Endothelial cell of umbilical vein (primary cell): ENCODE measurements around the gene CLCC1.
"Not testable (repeated sequence)": the region's sequence is repeated elsewhere in the genome, so short reads cannot be mapped to it uniquely, and the experiment has no call there.

ENCODE experiments used
- CTCF ChIP-seq, 2 donors: IDR thresholded peaks; 1 replicate in 1 of 2; 2 replicates in 1 of 2; pipeline ENCODE4 v1.5.1; 2011; ENCODE audit warnings: low read length in 2 of 2, mild to moderate bottlenecking in 2 of 2, moderate library complexity in 2 of 2, control low read depth in 1 of 2, inconsistent platforms in 1 of 2, low read depth in 1 of 2; ENCODE audit not compliant: insufficient read depth in 1 of 2; ENCODE audit errors: extremely low read depth in 1 of 2
- MYC ChIP-seq: IDR thresholded peaks from one replicate; pipeline ENCODE4 v1.6.1; 2011; ENCODE audit warnings: mild to moderate bottlenecking, low read depth, low read length
- POLR2AphosphoS5 ChIP-seq: IDR thresholded peaks from 2 replicates; pipeline ENCODE4 v1.6.1; 2012; ENCODE audit warnings: low read depth, mild to moderate bottlenecking, control low read depth, low read length, moderate library complexity; ENCODE audit not compliant: insufficient read depth
- TF ChIP-seq, protein P1 (sequence below): IDR thresholded peaks from 2 replicates; pipeline ENCODE4 v1.6.1; 2011; ENCODE audit not compliant: insufficient read depth, insufficient read length

GRCh38 chr1:108996622-108997021, 33.3 kb upstream of the CLCC1 start:
- not testable (repeated sequence) for TF ChIP-seq CTCF (IDR thresholded peaks at IDR 0.05; ENCODE audit: extremely low read depth in 1 of 2, insufficient read depth in 1 of 2, low read depth in 1 of 2, low read length in 2 of 2); POLR2AphosphoS5; MYC
- TF ChIP-seq, protein P1, sequence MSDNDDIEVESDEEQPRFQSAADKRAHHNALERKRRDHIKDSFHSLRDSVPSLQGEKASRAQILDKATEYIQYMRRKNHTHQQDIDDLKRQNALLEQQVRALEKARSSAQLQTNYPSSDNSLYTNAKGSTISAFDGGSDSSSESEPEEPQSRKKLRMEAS, result not testable (repeated sequence)
